Liver (tissue), 3 donors: Measurements from ENCODE around the gene SEBOX.
A peak's percentile ranks its signal among the peaks of the same experiment; 100 is the strongest.

Experiments used
- CTCF ChIP-seq: fragments of 150-350 bp; IDR thresholded peaks from 2 replicates; pipeline ENCODE4 v1.5.1; 2017; ENCODE audit warnings: improper control_type of control experiment, low read depth, low read length; ENCODE audit not compliant: missing input control
- JUND ChIP-seq, 2 donors: IDR thresholded peaks; 2 replicates each; pipeline ENCODE4 v1.6.1; 2016; ENCODE audit warnings: antibody characterized with exemption in 2 of 2
- RXRA ChIP-seq, 2 donors: IDR thresholded peaks; 2 replicates each; pipeline ENCODE4 v1.6.1; 2017 to 2018; ENCODE audit warnings: antibody characterized with exemption in 2 of 2, mild to moderate bottlenecking in 1 of 2
- TAF1 ChIP-seq: conservative IDR thresholded peaks from 2 replicates; pipeline ENCODE4 v1.6.1; 2016; ENCODE audit warnings: antibody characterized with exemption, mild to moderate bottlenecking
- YY1 ChIP-seq: IDR thresholded peaks from 2 replicates; pipeline ENCODE4 v1.6.1; 2016; ENCODE audit warnings: antibody characterized with exemption, mild to moderate bottlenecking
- TF ChIP-seq, protein P1 (sequence below): IDR thresholded peaks from 2 replicates; pipeline ENCODE4 v1.6.1; 2016; ENCODE audit warnings: antibody characterized with exemption
- donor health status: healthy.
- donor health status: healthy.

DNA sequence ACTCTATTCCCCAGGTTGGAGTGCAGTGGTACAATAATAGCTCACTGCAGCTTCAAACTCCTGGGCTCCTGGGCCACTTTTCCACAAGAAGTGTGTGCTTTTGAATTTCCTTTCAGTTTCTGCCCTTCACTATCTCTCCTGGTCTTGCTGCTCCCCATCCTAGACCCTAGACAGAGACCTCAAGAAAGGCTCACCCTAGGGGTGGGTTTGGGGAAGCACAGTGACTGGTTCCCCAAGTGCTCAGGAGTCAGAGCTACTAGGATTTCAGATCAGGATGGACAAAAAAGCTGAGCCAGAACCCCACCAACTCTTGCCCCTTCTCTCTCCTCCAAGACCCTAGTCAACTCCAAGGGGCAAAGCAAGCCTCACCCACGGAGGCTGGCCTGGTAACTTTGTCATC lies 1.6 kb upstream of the SEBOX start:
- TF ChIP-seq CTCF (peak; percentile 10), YY1 (no peak), RXRA (IDR thresholded peaks at IDR 0.05) (no peak), JUND (IDR thresholded peaks at IDR 0.05) (no peak), TAF1 (no peak)
- TF ChIP-seq, protein P1, sequence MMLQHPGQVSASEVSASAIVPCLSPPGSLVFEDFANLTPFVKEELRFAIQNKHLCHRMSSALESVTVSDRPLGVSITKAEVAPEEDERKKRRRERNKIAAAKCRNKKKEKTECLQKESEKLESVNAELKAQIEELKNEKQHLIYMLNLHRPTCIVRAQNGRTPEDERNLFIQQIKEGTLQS: no peak
